HG03175 (cell line): Measurements from ENCODE around the gene CCL21.

Experiments
- ATAC-seq: cut with Tn5 transposase; IDR thresholded peaks from one replicate; pipeline ENCODE4 v1.9.1; 2021; ENCODE audit warnings: mild to moderate bottlenecking, moderate library complexity; ENCODE audit not compliant: unreplicated experiment

The CCL21 gene

DNA sequence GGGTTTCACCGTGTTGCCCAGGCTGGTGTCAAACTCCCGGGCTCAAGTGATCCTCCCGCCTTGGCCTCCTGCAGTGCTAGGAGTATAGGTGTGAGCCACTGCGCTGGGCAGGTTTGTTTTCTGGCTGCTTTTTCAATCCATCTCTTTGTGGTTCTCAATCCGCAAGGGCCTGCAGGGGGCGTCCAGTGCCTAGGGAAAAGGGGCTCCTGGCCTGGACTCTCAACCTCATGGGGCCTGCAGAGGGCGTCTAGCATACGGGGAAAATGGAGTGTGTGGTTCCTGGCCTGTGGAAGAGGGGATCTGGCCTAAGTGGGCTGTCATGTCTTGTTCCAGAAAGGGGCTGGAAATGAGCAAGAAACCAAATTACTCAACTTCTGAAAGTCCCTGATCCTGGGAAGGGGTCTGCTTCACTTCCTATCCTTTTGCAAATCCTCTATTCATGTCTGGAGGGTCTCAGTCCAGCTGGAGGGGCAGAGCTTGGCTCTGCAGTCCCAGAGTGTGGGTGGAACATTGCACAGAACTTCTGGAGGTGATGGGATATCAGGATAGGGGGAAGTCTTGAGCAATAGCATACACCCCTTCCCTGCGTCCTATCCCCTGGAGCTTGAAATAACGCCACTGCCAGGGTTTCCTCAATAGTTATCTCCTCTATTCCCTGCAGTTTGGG is 34.8 kb downstream of the CCL21 start:
- no peak for ATAC-seq

DNA sequence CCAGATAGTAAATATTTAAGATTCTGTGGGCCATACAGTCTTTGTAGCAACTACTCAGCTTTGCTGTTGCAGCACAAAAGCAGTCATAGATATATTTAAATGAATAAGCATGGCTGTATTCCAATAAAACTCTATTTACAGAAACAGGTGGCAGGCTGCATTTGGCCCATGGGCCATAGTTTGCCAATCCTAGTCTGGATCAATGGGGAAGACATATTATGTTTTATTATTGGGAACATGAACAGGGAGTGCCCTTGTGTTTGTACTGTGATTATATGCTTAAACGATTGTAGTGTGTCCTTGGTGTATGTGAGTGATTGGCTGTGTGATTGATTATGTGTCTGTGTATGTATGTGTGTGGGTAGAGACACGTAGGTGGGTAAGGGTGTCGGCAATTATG is 35.5 kb downstream of the CCL21 start:
- no peak for ATAC-seq

DNA sequence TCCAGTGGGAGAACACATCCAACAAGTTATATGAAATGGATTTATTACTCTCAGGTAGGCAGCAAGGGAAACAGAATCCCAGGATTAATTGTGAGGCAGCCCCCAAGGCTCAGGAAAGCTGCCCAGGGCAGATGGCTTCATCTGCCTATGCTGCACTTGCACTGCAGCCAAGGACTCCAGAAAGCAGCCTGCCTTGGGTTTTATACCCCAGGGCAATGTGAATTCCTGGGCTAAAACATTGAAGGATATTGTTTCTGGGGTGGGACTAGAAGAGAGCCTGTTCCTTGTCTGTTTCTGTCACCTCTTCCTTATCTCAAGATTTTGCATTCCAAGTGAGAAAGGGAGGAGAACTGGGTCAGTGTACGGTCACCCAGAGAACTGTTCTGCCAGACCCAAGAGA is 38.6 kb downstream of the CCL21 start:
- no peak for ATAC-seq

DNA sequence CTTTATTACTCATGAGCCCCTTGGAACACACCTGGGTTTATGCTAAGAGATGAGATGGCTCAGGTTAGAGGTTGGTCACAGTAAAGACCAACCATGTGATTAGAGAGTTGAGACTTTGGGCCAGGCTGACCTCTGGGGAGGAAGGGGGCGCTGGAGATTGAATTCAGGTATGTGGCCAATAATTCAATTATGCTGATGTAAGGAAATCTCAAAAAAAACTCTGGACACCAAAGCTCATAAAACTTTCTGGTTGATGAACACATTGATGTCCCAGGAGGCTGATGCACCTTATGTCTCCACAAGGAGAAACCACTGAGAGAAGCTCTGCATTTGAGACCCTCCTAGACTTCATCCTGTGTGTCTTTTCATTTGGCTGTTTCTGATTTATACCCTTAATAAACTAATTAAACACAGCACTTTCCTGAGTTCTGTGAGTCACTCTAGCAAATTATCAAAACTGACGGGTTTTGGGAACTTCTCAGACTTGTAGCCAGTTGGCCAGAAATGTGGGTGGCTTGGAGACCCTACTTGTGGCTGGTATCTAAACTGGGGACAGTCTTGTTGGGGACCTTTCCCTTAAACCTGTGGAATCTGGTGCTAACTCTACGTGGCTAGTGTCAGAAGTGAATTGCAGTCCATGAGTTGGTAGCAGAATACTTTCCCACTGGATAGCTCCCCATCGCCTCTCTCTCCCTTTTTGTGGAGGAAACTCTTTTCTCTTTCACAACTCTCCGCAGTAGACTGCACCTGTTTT is 40.0 kb downstream of the CCL21 start:
- ATAC-seq = no peak

DNA sequence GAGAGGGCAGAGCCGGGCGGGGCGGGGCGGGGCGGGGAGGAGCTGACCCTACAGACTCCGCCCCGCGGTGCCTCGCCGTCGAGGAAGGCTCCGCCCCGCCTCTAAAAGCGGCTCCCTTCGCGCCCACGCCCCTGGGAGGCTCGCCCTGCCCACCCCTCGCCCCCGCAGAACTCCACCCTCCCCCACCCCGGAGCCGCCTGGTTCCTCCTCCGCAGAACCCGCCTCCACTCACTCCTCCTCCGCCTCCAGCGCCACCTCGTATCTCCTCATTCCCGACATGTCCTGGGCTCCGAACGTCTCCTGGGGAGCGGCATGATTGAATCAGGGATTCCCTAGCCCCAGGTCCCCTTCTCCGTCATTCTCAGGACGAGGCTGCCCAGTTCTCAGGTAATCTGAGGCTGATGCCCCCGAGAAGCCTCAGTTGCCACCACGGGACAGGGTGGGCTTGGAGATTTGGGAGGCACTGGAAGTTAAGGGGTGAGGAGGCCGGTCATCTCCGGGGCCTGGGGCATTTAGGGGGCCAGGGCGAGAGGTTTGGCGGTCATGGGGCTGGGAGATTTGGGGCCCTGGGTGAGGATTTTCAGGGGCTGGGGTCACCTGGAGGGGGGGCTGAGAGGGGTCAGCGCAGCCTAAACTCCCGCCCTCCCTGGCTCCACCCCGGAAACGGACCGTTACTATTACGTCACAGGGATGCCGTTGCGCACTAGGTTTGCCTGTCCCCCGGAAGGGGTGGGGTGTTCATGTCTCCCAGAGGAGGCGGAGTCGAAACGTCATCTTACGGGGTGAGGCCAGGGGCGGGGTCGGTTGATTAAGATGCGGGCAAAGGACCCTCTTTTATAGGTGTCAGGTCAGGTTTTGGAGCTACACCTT is 44.3 kb downstream of the CCL21 start:
- ATAC-seq = peak; percentile 73

DNA sequence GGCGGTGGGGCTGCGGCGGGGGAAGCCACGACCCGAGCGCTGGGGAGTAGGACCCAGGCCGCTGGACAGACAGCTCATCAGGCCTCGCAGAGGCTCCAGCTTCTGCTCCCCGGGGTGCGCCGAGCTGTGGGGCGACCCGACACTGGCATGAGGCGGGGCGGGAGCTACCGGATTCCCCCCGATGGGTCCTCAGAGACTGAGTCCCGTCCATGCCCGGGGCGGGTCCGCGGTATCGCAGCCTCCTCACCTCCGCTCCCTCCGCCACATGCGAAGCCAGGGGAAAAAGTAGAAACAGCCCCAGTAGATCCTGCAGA is 44.9 kb downstream of the CCL21 start:
- peak; percentile 22 for ATAC-seq

DNA sequence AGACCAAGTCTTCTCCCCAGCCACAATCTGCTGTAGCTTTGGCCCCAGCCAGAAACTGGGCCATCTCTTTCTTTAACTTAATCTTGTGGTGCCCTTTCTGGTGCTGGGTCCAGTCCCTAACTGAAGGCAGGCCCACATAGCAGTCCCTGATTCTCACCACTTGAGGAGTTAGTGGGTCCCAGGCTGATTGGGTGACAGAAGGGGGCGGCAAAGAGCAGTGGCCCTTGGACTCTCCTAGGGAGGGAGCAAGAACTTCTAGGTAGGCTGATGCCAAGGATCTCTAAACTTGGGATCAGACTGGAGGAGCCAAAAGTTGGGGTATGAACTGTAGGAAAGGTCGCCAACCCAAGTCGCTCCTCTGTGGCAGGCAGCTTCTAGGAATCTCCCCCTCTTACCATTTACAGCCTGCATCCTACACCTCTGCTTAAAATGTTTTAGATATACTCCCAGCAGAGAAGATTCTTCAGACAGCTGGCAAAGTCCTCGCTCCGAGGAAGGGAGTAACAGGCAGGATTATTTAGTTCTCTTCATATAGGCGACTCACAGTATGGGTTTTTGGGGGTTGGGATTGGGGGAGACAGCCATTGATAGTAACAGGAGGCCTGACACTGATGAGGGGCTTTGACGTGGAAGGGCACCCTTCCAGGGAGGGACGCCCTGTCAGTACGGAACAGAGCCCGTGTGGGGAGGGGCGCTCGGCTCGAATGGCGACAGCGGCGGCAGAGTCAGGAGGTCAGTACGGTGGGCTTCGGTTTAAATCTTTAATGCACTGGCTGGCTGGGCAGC is 45.5 kb downstream of the CCL21 start:
- ATAC-seq = peak; percentile 65

DNA sequence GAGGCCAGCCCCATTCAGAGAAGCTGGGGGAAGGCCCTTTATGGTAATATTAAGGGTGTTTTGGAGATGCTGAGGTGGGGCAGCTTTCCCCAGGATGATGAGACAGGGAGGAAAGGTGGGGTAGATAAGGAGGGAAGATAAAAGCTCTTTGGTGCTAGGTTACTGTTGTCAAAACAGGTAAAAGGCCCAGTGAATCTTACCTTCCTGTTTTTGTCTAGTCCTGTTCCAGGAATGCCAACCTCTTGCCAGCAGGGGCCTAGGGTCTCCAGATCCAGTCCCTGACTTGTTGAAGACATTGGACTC is 46.7 kb downstream of the CCL21 start:
- ATAC-seq = no peak

DNA sequence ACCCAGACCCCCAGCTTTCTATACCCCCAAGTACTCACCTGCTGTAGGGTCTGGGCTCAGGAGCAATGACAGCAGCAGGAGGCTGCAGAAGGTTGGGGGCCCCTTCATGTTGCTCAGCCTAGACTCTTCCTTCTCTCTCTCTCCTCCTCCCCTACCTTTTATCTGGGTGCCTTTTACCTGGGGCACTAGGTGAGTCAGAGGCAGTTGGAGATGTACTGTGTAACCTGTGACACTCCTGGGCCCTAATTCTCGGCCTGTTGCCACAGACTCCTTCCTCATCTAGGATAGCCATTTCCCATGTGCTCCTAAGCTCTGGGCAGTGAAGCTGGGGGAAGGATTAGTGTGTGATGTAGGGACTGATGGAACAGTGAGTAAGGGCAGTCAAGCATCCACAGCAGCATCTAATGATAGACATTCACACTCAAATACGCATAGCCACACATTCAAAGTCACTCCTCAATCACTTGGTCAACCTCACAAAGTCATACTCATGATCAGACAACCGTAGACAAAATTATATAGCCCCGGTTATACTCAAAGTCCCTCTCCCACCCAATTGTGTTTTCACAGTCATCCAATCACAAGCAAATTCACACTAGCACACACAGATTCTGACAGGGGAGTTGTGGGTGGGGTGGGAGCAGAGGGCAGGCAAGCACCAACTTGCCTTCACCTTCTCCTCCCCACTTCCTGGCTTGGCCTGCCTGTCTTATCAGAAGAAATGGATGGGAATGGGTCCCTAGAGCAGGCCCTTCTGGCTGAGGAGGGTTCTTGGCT is 47.2 kb downstream of the CCL21 start, which contains the start of gene CCL27:
TSS of gene CCL27 (minus strand) at position 132 of the 777 bp plus-strand sequence. CDS start at position 108, 24 bp downstream.
- ATAC-seq = no peak

DNA sequence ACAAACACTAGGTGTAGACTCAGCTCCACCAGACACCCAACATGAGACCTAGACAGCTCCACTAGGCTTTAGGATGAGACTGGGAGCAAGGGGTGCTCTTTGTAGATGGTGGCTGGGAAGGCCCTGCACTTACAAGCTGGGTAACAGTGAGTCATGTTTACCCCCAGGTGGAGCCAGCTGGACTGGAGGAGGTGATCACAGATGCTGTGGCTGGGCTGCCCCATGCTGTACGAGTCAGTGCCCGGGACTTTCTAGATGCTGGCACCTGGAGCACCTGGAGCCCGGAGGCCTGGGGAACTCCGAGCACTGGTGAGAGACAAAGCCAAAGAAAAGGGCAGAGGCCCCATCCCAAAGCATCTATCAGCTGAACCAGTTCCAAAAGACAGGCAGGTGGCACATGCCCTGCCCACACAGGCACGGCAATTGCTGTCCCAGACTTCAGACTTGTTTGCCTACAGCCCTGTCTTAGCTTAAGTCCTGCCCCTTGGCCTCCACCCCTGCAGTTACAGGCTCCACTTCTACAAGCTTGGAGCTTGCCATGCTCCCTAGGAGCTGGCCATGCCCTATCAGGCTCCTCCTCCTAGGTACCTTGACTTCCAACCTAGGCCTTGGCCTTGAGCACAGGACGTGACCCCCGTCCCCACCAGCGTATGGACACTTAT is 50.2 kb downstream of the CCL21 start:
- no peak for ATAC-seq
